ENCODE measurements around the gene AHSA1. TPM values are rescaled to one million over a fixed set of nuclear protein-coding genes. Genes with fewer than 3 reads are reported as not detected.

Gene AHSA1
- total RNA-seq, 3 donors from 2014 or later (not counting 1 experiment from before 2014, with no cell fraction given) = 70.4 to 101 (median 94.3) TPM

GRCh38 chr14:77478796-77479195 is 20.9 kb downstream of the AHSA1 start:
- Histone ChIP-seq H3K4me3 (ENCODE audit: low read length) (no peak overlapping the region), H3K9me3 (ENCODE audit: control insufficient read depth, insufficient read depth, low read length) (no peaks in the 10 kb centered on the region), H3K27me3 (ENCODE audit: control insufficient read depth, insufficient read depth, low read length) (no peaks in the 10 kb centered on the region), H3K36me3 (ENCODE audit: control insufficient read depth, insufficient read depth, low read length) (no peaks in the 10 kb centered on the region), H3K27ac (ENCODE audit: low read length) (no peak overlapping the region), H3K4me1 (ENCODE audit: control insufficient read depth, insufficient read depth, low read length) (no peaks in the 10 kb centered on the region)
- no peak for TF ChIP-seq CTCF (IDR thresholded peaks at IDR 0.05)
- intact Hi-C loops (cut with micrococcal nuclease) = no loop called here
- H3K4me1 Mint-ChIP-seq = no peaks in the 10 kb centered on the region
- ATAC-seq = no peak
- 70% methylated on average over 1 of the region's 1 CpG for WGBS (ENCODE audit: insufficient coverage)
- H3K27ac Mint-ChIP-seq = no peak overlapping the region
- no peak for DNase-seq
- no peaks in the 10 kb centered on the region for H3K9me3 Mint-ChIP-seq
- H3K4me3 Mint-ChIP-seq = no peak overlapping the region
- H3K27me3 Mint-ChIP-seq (ENCODE audit: low read depth in 2 of 2) = no peaks in the 10 kb centered on the region
- no peaks in the 10 kb centered on the region for H3K36me3 Mint-ChIP-seq

- Mint-ChIP-seq H3K36me3 (no peaks in the 10 kb centered on the region), H3K9me3 (no peaks in the 10 kb centered on the region), H3K27ac (no peak overlapping the region), H3K4me3 (no peak overlapping the region), H3K27me3 (ENCODE audit: low read depth in 2 of 2) (no peaks in the 10 kb centered on the region), H3K4me1 (no peaks in the 10 kb centered on the region)
- TF ChIP-seq CTCF (IDR thresholded peaks at IDR 0.05) = no peak
- ATAC-seq (no peak), DNase-seq (no peak)
- Histone ChIP-seq H3K36me3 (ENCODE audit: control insufficient read depth, insufficient read depth, low read length) (no peaks in the 10 kb centered on the region), H3K27me3 (ENCODE audit: control insufficient read depth, insufficient read depth, low read length) (no peaks in the 10 kb centered on the region), H3K4me3 (ENCODE audit: low read length) (no peak overlapping the region), H3K27ac (ENCODE audit: low read length) (no peak overlapping the region), H3K4me1 (ENCODE audit: control insufficient read depth, insufficient read depth, low read length) (no peaks in the 10 kb centered on the region), H3K9me3 (ENCODE audit: control insufficient read depth, insufficient read depth, low read length) (no peaks in the 10 kb centered on the region)
- 80% methylated on average over 8 of the region's 8 CpGs for WGBS (ENCODE audit: insufficient coverage)
- intact Hi-C loops (cut with micrococcal nuclease) = no loop called here
Measured at GRCh38 chr14:77482422-77482821, 24.5 kb downstream of the AHSA1 start.

GRCh38 chr14:77485256-77485655 is 27.4 kb downstream of the AHSA1 start:
- TF ChIP-seq CTCF (IDR thresholded peaks at IDR 0.05) = no peak
- Mint-ChIP-seq H3K4me3 (no peak overlapping the region), H3K27me3 (ENCODE audit: low read depth in 2 of 2) (no peaks in the 10 kb centered on the region), H3K27ac (no peak overlapping the region), H3K9me3 (no peaks in the 10 kb centered on the region), H3K4me1 (no peaks in the 10 kb centered on the region), H3K36me3 (no peaks in the 10 kb centered on the region)
- H3K36me3 ChIP-seq (ENCODE audit: control insufficient read depth, insufficient read depth, low read length) = no peaks in the 10 kb centered on the region
- intact Hi-C loops (cut with micrococcal nuclease) = no loop called here
- no peak overlapping the region for H3K27ac ChIP-seq (ENCODE audit: low read length)
- no peak overlapping the region for H3K4me3 ChIP-seq (ENCODE audit: low read length)
- H3K4me1 ChIP-seq (ENCODE audit: control insufficient read depth, insufficient read depth, low read length) = no peaks in the 10 kb centered on the region
- no peaks in the 10 kb centered on the region for H3K9me3 ChIP-seq (ENCODE audit: control insufficient read depth, insufficient read depth, low read length)
- 94% methylated on average over 3 of the region's 3 CpGs for WGBS (ENCODE audit: insufficient coverage)
- H3K27me3 ChIP-seq (ENCODE audit: control insufficient read depth, insufficient read depth, low read length) = no peaks in the 10 kb centered on the region
- DNase-seq (no peak), ATAC-seq (no peak)

GRCh38 chr14:77485901-77486678 is 28.2 kb downstream of the AHSA1 start:
- WGBS (ENCODE audit: insufficient coverage) = 97% methylated on average over 7 of the region's 7 CpGs
- H3K27me3 ChIP-seq (ENCODE audit: control insufficient read depth, insufficient read depth, low read length) = no peaks in the 10 kb centered on the region
- Mint-ChIP-seq H3K27ac (no peak overlapping the region), H3K4me3 (no peak overlapping the region), H3K27me3 (ENCODE audit: low read depth in 2 of 2) (no peaks in the 10 kb centered on the region), H3K36me3 (no peaks in the 10 kb centered on the region), H3K4me1 (no peaks in the 10 kb centered on the region), H3K9me3 (no peaks in the 10 kb centered on the region)
- ATAC-seq (no peak), DNase-seq (no peak)
- intact Hi-C loops (cut with micrococcal nuclease) = no loop called here
- no peaks in the 10 kb centered on the region for H3K9me3 ChIP-seq (ENCODE audit: control insufficient read depth, insufficient read depth, low read length)
- no peak for TF ChIP-seq CTCF (IDR thresholded peaks at IDR 0.05)
- H3K27ac ChIP-seq (ENCODE audit: low read length) = no peak overlapping the region
- H3K36me3 ChIP-seq (ENCODE audit: control insufficient read depth, insufficient read depth, low read length) = no peaks in the 10 kb centered on the region
- H3K4me1 ChIP-seq (ENCODE audit: control insufficient read depth, insufficient read depth, low read length) = no peaks in the 10 kb centered on the region
- no peak overlapping the region for H3K4me3 ChIP-seq (ENCODE audit: low read length)

Measured in natural killer cell (primary cell).